ENCODE measurements around the gene ARID2.

Gene ARID2

DNA sequence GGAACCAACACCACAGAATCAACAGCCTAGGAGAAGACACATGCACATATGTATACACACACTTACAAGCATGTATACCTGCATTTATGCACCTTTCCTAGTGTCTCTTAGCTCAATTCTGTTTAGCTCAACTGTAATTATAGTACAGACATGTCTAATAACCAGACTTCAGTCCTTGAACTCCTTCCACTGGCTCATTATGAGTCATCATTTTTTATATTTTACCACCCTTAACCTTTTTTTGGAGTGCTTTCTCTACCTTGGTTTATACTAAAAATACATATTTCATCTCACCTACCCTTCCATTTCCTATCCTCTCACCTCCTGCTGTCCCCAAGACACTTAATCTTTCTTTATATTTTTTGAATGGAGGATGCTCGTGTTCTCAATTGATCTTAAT lies 110.4 kb downstream of the ARID2 start:
- Histone ChIP-seq H3K27me3 (ENCODE audit: control insufficient read depth in 1 of 2, insufficient read depth in 2 of 2, low read length in 2 of 2) (no peaks in the 10 kb centered on the region), H3K36me3 (ENCODE audit: control insufficient read depth in 1 of 2, insufficient read depth in 2 of 2, low read length in 2 of 2) (peaks cover 8 to 40% of the 10 kb centered on the region in 2 donors), H3K27ac (ENCODE audit: low read depth, low read length) (no peak overlapping the region), H3K4me3 (ENCODE audit: low read depth in 1 of 2, low read length in 2 of 2) (no peak overlapping the region), H3K9ac (ENCODE audit: low read depth in 1 of 2, low read length in 2 of 2) (no peak overlapping the region), H3K9me3 (ENCODE audit: control insufficient read depth in 1 of 2, low read length in 2 of 2) (no peaks in the 10 kb centered on the region), H3K4me1 (ENCODE audit: control insufficient read depth in 1 of 2, insufficient read depth in 2 of 2, low read length in 2 of 2) (no peaks in the 10 kb centered on the region)

DNA sequence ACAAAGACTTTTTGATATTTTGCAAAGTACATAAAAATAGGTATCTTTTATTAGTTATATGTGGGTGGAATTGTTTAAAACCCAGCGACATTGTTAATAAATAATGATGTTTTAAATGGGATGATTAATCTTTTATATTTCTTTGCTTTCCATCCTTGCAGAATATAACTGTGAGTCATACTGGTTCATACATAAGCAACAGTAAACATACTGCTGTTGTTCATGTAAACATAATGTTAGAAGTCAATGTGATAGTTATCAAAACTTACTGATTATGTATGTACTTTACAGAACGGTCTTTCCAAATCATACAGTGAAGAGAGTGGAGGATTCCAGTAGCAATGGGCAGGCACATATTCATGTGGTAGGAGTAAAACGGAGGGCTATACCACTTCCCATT lies 119.8 kb downstream of the ARID2 start:
- no peaks in the 10 kb centered on the region for H3K4me1 ChIP-seq (ENCODE audit: control insufficient read depth in 1 of 2, insufficient read depth in 2 of 2, low read length in 2 of 2)
- H3K27ac ChIP-seq (ENCODE audit: low read depth, low read length): no peak overlapping the region
- no peaks in the 10 kb centered on the region for H3K9me3 ChIP-seq (ENCODE audit: control insufficient read depth in 1 of 2, low read length in 2 of 2)
- H3K9ac ChIP-seq (ENCODE audit: low read depth in 1 of 2, low read length in 2 of 2): no peak overlapping the region
- H3K27me3 ChIP-seq (ENCODE audit: control insufficient read depth in 1 of 2, insufficient read depth in 2 of 2, low read length in 2 of 2): no peaks in the 10 kb centered on the region
- no peak overlapping the region for H3K4me3 ChIP-seq (ENCODE audit: low read depth in 1 of 2, low read length in 2 of 2)
- H3K36me3 ChIP-seq (ENCODE audit: control insufficient read depth in 1 of 2, insufficient read depth in 2 of 2, low read length in 2 of 2): peaks cover 36 to 49% of the 10 kb centered on the region in 2 donors

DNA sequence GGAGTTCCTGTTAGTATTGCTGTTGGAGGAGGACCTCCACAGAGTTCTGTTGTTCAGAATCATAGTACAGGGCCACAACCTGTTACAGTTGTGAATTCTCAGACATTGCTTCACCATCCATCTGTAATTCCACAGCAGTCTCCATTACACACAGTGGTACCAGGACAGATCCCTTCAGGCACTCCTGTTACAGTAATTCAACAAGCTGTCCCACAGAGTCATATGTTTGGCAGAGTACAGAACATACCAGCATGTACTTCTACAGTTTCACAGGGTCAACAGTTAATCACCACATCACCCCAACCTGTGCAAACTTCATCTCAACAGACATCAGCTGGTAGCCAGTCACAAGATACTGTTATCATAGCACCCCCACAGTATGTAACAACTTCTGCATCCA lies 120.8 kb downstream of the ARID2 start:
- Histone ChIP-seq H3K27ac (ENCODE audit: low read depth, low read length) (no peak overlapping the region), H3K4me3 (ENCODE audit: low read depth in 1 of 2, low read length in 2 of 2) (no peak overlapping the region), H3K36me3 (ENCODE audit: control insufficient read depth in 1 of 2, insufficient read depth in 2 of 2, low read length in 2 of 2) (peaks cover 36 to 46% of the 10 kb centered on the region in 2 donors), H3K27me3 (ENCODE audit: control insufficient read depth in 1 of 2, insufficient read depth in 2 of 2, low read length in 2 of 2) (no peaks in the 10 kb centered on the region), H3K9me3 (ENCODE audit: control insufficient read depth in 1 of 2, low read length in 2 of 2) (no peaks in the 10 kb centered on the region), H3K9ac (ENCODE audit: low read depth in 1 of 2, low read length in 2 of 2) (no peak overlapping the region), H3K4me1 (ENCODE audit: control insufficient read depth in 1 of 2, insufficient read depth in 2 of 2, low read length in 2 of 2) (no peaks in the 10 kb centered on the region)

DNA sequence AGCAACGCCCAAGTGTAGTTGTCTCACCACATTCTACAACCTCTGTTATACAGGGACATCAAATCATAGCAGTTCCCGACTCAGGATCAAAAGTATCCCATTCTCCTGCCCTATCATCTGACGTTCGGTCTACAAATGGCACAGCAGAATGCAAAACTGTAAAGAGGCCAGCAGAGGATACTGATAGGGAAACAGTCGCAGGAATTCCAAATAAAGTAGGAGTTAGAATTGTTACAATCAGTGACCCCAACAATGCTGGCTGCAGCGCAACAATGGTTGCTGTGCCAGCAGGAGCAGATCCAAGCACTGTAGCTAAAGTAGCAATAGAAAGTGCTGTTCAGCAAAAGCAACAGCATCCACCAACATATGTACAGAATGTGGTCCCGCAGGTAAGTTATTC lies 123.0 kb downstream of the ARID2 start:
- Histone ChIP-seq H3K9ac (ENCODE audit: low read depth in 1 of 2, low read length in 2 of 2) (no peak overlapping the region), H3K27ac (ENCODE audit: low read depth, low read length) (no peak overlapping the region), H3K36me3 (ENCODE audit: control insufficient read depth in 1 of 2, insufficient read depth in 2 of 2, low read length in 2 of 2) (peaks cover 36 to 46% of the 10 kb centered on the region in 2 donors), H3K9me3 (ENCODE audit: control insufficient read depth in 1 of 2, low read length in 2 of 2) (no peaks in the 10 kb centered on the region), H3K4me3 (ENCODE audit: low read depth in 1 of 2, low read length in 2 of 2) (no peak overlapping the region), H3K27me3 (ENCODE audit: control insufficient read depth in 1 of 2, insufficient read depth in 2 of 2, low read length in 2 of 2) (no peaks in the 10 kb centered on the region), H3K4me1 (ENCODE audit: control insufficient read depth in 1 of 2, insufficient read depth in 2 of 2, low read length in 2 of 2) (no peaks in the 10 kb centered on the region)

DNA sequence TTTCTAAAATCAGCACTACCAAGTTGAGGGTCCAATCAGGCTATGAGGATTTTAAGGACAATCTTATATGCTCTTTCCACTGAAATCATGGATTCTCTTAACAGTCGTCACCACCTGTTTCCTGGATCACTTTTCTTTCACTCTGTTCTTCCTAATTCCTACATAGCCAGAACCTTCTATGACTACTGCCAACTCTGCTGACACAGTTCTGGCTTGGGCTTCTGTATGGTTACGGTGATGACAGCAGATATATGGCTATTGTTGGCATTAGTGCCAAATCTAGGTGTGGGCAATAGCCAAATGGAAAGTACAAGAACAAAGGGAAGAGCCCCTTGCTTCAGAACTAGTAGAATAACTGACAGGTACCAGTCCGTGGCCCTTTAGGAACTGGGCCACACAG lies 124.0 kb downstream of the ARID2 start:
- Histone ChIP-seq H3K9ac (ENCODE audit: low read depth in 1 of 2, low read length in 2 of 2) (no peak overlapping the region), H3K4me3 (ENCODE audit: low read depth in 1 of 2, low read length in 2 of 2) (no peak overlapping the region), H3K36me3 (ENCODE audit: control insufficient read depth in 1 of 2, insufficient read depth in 2 of 2, low read length in 2 of 2) (peaks cover 36 to 46% of the 10 kb centered on the region in 2 donors)

DNA sequence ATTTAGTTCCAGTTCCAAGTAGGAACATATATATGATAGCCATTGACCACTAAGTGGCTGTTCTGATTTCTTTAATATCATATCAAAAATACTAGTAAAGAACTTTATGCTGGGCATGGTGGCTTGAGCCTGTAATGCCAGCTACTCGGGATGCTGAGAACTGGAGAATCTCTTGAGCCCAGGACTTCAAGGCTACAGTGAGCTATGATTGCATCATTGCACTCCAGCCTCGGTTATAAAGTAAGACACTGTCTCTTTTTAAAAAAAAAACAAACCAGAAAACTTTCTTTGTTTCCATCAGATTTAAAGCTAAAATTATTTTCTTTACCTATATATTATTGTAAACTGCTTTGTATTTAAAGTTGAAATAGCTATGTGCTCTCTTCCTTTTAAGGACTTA lies 133.8 kb downstream of the ARID2 start:
- no peak overlapping the region for H3K4me3 ChIP-seq (ENCODE audit: low read depth in 1 of 2, low read length in 2 of 2)
- no peaks in the 10 kb centered on the region for H3K4me1 ChIP-seq (ENCODE audit: control insufficient read depth in 1 of 2, insufficient read depth in 2 of 2, low read length in 2 of 2)
- H3K36me3 ChIP-seq (ENCODE audit: control insufficient read depth in 1 of 2, insufficient read depth in 2 of 2, low read length in 2 of 2): peaks cover 7 to 12% of the 10 kb centered on the region in 2 donors
- no peak overlapping the region for H3K9ac ChIP-seq (ENCODE audit: low read depth in 1 of 2, low read length in 2 of 2)
- H3K9me3 ChIP-seq (ENCODE audit: control insufficient read depth in 1 of 2, low read length in 2 of 2): no peaks in the 10 kb centered on the region
- no peaks in the 10 kb centered on the region for H3K27me3 ChIP-seq (ENCODE audit: control insufficient read depth in 1 of 2, insufficient read depth in 2 of 2, low read length in 2 of 2)
- no peak overlapping the region for H3K27ac ChIP-seq (ENCODE audit: low read depth, low read length)

More for the DNA sequence above, 124.0 kb downstream of the ARID2 start:
- no peaks in the 10 kb centered on the region for H3K27me3 ChIP-seq (ENCODE audit: control insufficient read depth in 1 of 2, insufficient read depth in 2 of 2, low read length in 2 of 2)
- no peak overlapping the region for H3K27ac ChIP-seq (ENCODE audit: low read depth, low read length)
- H3K9me3 ChIP-seq (ENCODE audit: control insufficient read depth in 1 of 2, low read length in 2 of 2): no peaks in the 10 kb centered on the region
- no peaks in the 10 kb centered on the region for H3K4me1 ChIP-seq (ENCODE audit: control insufficient read depth in 1 of 2, insufficient read depth in 2 of 2, low read length in 2 of 2)

DNA sequence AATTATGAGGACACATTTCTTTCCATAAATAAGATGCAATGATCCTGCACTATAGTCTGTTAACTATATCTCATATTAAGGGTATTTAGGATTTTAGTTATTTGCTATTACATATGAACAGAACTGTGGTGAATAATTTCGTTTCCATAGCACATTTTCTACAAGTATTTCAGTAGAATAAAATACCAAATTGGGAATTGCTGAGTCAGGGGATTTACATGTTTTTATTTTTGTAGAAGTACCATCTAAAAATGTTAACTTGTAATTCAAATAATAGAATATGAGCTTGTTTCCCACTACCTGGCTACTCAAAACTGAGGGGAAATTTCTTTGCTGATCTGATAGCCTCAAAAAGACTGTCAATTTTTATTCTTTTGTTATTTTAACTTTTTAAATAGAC lies 136.8 kb downstream of the ARID2 start:
- H3K36me3 ChIP-seq (ENCODE audit: control insufficient read depth in 1 of 2, insufficient read depth in 2 of 2, low read length in 2 of 2): peaks cover 5 to 13% of the 10 kb centered on the region in 2 donors

DNA sequence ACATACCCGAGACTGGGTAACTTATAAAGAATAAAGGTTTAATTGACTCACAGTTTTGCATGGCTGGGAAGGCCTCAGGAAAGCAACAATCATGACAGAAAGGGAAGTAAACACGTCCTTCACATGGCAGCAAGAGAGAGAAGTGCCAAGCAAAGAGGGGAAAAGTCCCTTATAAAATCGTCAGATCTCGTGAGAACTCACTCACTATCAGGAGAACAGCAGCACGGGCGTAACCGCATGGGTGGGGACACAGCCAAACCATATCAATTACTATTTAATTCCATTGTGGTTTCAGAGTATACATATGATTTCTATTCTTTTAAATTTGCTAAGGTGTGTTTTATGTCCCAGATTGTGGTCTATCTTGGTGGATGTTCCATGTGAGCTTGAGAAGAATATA lies 142.9 kb downstream of the ARID2 start:
- no peaks in the 10 kb centered on the region for H3K27me3 ChIP-seq (ENCODE audit: control insufficient read depth in 1 of 2, insufficient read depth in 2 of 2, low read length in 2 of 2)
- no peak overlapping the region for H3K9ac ChIP-seq (ENCODE audit: low read depth in 1 of 2, low read length in 2 of 2)
- H3K4me1 ChIP-seq (ENCODE audit: control insufficient read depth in 1 of 2, insufficient read depth in 2 of 2, low read length in 2 of 2): no peaks in the 10 kb centered on the region
- H3K27ac ChIP-seq (ENCODE audit: low read depth, low read length): no peak overlapping the region
- H3K9me3 ChIP-seq (ENCODE audit: control insufficient read depth in 1 of 2, low read length in 2 of 2): peaks cover 0 to 3% of the 10 kb centered on the region in 2 donors
- H3K36me3 ChIP-seq (ENCODE audit: control insufficient read depth in 1 of 2, insufficient read depth in 2 of 2, low read length in 2 of 2): peaks cover 21 to 48% of the 10 kb centered on the region in 2 donors
- no peak overlapping the region for H3K4me3 ChIP-seq (ENCODE audit: low read depth in 1 of 2, low read length in 2 of 2)

More for the DNA sequence above, 136.8 kb downstream of the ARID2 start:
- H3K27me3 ChIP-seq (ENCODE audit: control insufficient read depth in 1 of 2, insufficient read depth in 2 of 2, low read length in 2 of 2): no peaks in the 10 kb centered on the region
- no peak overlapping the region for H3K4me3 ChIP-seq (ENCODE audit: low read depth in 1 of 2, low read length in 2 of 2)
- no peaks in the 10 kb centered on the region for H3K9me3 ChIP-seq (ENCODE audit: control insufficient read depth in 1 of 2, low read length in 2 of 2)
- H3K27ac ChIP-seq (ENCODE audit: low read depth, low read length): no peak overlapping the region
- H3K4me1 ChIP-seq (ENCODE audit: control insufficient read depth in 1 of 2, insufficient read depth in 2 of 2, low read length in 2 of 2): no peaks in the 10 kb centered on the region
- H3K9ac ChIP-seq (ENCODE audit: low read depth in 1 of 2, low read length in 2 of 2): no peak overlapping the region

DNA sequence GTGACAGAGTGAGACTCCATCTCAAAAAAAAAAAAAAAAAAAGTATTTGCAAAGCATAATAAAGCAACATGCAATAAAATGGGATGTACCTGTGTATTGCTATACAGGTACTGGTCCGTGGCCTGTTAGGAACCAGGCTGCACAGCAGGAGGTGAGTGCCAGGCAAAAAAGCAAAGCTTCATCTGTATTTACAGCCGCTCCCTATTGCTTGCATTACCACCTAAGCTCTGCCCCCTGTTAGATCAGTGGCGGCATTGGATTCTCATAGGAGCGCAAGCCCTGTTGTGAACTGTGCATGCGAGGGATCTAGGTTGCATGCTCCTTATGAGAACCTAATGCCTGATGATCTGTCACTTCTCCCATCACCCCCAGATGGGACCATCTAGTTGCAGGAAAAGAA lies 147.6 kb downstream of the ARID2 start:
- no peak overlapping the region for H3K27ac ChIP-seq (ENCODE audit: low read depth, low read length)
- H3K36me3 ChIP-seq (ENCODE audit: control insufficient read depth in 1 of 2, insufficient read depth in 2 of 2, low read length in 2 of 2): peaks cover 21 to 56% of the 10 kb centered on the region in 2 donors
- H3K27me3 ChIP-seq (ENCODE audit: control insufficient read depth in 1 of 2, insufficient read depth in 2 of 2, low read length in 2 of 2): no peaks in the 10 kb centered on the region
- H3K9ac ChIP-seq (ENCODE audit: low read depth in 1 of 2, low read length in 2 of 2): no peak overlapping the region
- H3K9me3 ChIP-seq (ENCODE audit: control insufficient read depth in 1 of 2, low read length in 2 of 2): peaks cover 0 to 3% of the 10 kb centered on the region in 2 donors
- H3K4me3 ChIP-seq (ENCODE audit: low read depth in 1 of 2, low read length in 2 of 2): no peak overlapping the region
- H3K4me1 ChIP-seq (ENCODE audit: control insufficient read depth in 1 of 2, insufficient read depth in 2 of 2, low read length in 2 of 2): peaks cover 6 to 7% of the 10 kb centered on the region in 2 donors

DNA sequence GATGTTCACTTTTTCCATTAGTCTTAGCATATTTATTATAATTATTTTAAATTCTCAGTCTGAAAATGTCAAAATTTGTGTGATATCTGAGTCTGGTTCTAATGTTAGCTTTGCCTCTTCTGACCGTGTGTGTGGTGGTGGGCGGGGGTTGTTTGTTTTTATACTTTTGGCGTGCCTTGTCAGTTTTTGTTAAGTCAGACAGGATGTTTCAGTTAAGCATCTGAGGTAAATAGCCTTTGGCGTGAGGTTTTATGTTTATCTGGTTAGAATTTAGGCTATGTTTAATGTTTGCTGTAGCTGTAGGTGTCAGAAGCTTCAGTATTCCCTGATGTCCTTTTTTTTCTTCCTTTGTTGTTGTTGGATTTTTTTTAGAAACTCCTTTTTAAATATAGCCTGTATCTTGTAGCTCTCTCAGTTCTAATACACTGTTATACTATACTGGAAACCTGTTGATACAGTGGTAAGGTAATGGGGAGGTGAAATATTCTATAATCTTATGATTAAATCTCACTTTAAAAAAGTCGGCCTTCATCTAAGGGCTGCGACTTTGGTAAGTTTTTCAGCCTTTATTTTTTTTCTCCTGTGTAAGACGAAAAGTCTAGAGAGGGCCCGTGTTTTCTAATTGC lies 149.2 kb downstream of the ARID2 start:
- Histone ChIP-seq H3K36me3 (ENCODE audit: control insufficient read depth in 1 of 2, insufficient read depth in 2 of 2, low read length in 2 of 2) (peaks cover 16 to 45% of the 10 kb centered on the region in 2 donors), H3K27ac (ENCODE audit: low read depth, low read length) (no peak overlapping the region), H3K4me1 (ENCODE audit: control insufficient read depth in 1 of 2, insufficient read depth in 2 of 2, low read length in 2 of 2) (peaks cover 6 to 7% of the 10 kb centered on the region in 2 donors), H3K9ac (ENCODE audit: low read depth in 1 of 2, low read length in 2 of 2) (no peak overlapping the region), H3K4me3 (ENCODE audit: low read depth in 1 of 2, low read length in 2 of 2) (no peak overlapping the region), H3K27me3 (ENCODE audit: control insufficient read depth in 1 of 2, insufficient read depth in 2 of 2, low read length in 2 of 2) (no peaks in the 10 kb centered on the region), H3K9me3 (ENCODE audit: control insufficient read depth in 1 of 2, low read length in 2 of 2) (peaks cover 0 to 3% of the 10 kb centered on the region in 2 donors)

All from duodenal mucosa (tissue), 2 donors.